Skeletal muscle tissue (tissue), 4 donors: ENCODE results near the gene ANKS1B. TPM values are rescaled to one million over a fixed set of nuclear protein-coding genes. Genes with fewer than 3 reads are reported as not detected.
"Not testable (repeated sequence)": the region's sequence is repeated elsewhere in the genome, so short reads cannot be mapped to it uniquely, and the experiment has no call there.

Source experiments
- H3K27ac ChIP-seq: one replicate; pipeline ENCODE4 v1.7.0; 2013; ENCODE audit warnings: mild to moderate bottlenecking, low read depth, low read length, inconsistent platforms
- H3K27me3 ChIP-seq, 3 donors: one replicate each; pipeline ENCODE4 v1.7.0; 2013; ENCODE audit warnings: low read length in 3 of 3; ENCODE audit not compliant: control insufficient read depth in 3 of 3, insufficient read depth in 3 of 3
- H3K36me3 ChIP-seq, 3 donors: one replicate each; pipeline ENCODE4 v1.7.0; 2013; ENCODE audit warnings: low read length in 3 of 3; ENCODE audit not compliant: control insufficient read depth in 3 of 3, insufficient read depth in 3 of 3
- H3K4me1 ChIP-seq, 3 donors: one replicate each; pipeline ENCODE4 v1.7.0; 2013; ENCODE audit warnings: low read length in 3 of 3, mild to moderate bottlenecking in 3 of 3; ENCODE audit not compliant: control insufficient read depth in 3 of 3, insufficient read depth in 3 of 3
- H3K4me3 ChIP-seq, 3 donors: one replicate each; pipeline ENCODE4 v1.7.0; 2013; ENCODE audit warnings: low read length in 3 of 3
- H3K9ac ChIP-seq, 3 donors: one replicate each; pipeline ENCODE4 v1.7.0; 2013; ENCODE audit warnings: low read length in 3 of 3, mild to moderate bottlenecking in 3 of 3, moderate library complexity in 2 of 3, low read depth in 1 of 3
- H3K9me3 ChIP-seq, 3 donors: one replicate each; pipeline ENCODE4 v1.7.0; 2013; ENCODE audit warnings: low read length in 3 of 3; ENCODE audit not compliant: control insufficient read depth in 3 of 3
- total RNA-seq: library from RNA; depleted of rRNA; stranded (reverse); fragments of >200 nt; gene quantifications from one replicate; pipeline ENCODE4 v1.2.3, GENCODE V29; 2014
- donor health status: Osteomylitis.

Gene ANKS1B
- total RNA-seq, 1 donor from 2014 or later = 10.4 TPM

GRCh38 chr12:98840325-98840724 lies 1144.4 kb downstream of the ANKS1B start:
- Histone ChIP-seq H3K9ac (no peak overlapping the region), H3K36me3 (no peaks in the 10 kb centered on the region), H3K27ac (no peak overlapping the region), H3K4me3 (no peak overlapping the region), H3K27me3 (no peaks in the 10 kb centered on the region), H3K9me3 (no peaks in the 10 kb centered on the region), H3K4me1 (no peaks in the 10 kb centered on the region)

- H3K27me3 ChIP-seq = no peaks in the 10 kb centered on the region
- H3K27ac ChIP-seq = no peak overlapping the region
- no peaks in the 10 kb centered on the region for H3K36me3 ChIP-seq
- H3K4me3 ChIP-seq = no peak overlapping the region
- no peaks in the 10 kb centered on the region for H3K9me3 ChIP-seq
- H3K4me1 ChIP-seq = no peaks in the 10 kb centered on the region
- H3K9ac ChIP-seq = no peak overlapping the region
Measured at GRCh38 chr12:98838231-98838647, 1146.5 kb downstream of the ANKS1B start.

GRCh38 chr12:98837134-98837752 lies 1147.5 kb downstream of the ANKS1B start:
- H3K27me3 ChIP-seq, H3K4me1 ChIP-seq, H3K4me3 ChIP-seq, H3K9me3 ChIP-seq, H3K36me3 ChIP-seq, H3K27ac ChIP-seq, H3K9ac ChIP-seq: not testable (repeated sequence)

- no peak overlapping the region for H3K9ac ChIP-seq
- H3K4me3 ChIP-seq = no peak overlapping the region
- no peaks in the 10 kb centered on the region for H3K4me1 ChIP-seq
- H3K36me3 ChIP-seq = no peaks in the 10 kb centered on the region
- H3K9me3 ChIP-seq = peaks cover 0 to 2% (median 0%) of the 10 kb centered on the region in 3 donors
- no peaks in the 10 kb centered on the region for H3K27me3 ChIP-seq
- H3K27ac ChIP-seq = no peak overlapping the region
Measured at GRCh38 chr12:98830657-98831056, 1154.1 kb downstream of the ANKS1B start.

- no peaks in the 10 kb centered on the region for H3K36me3 ChIP-seq
- no peaks in the 10 kb centered on the region for H3K4me1 ChIP-seq
- H3K4me3 ChIP-seq = no peak overlapping the region
- no peak overlapping the region for H3K27ac ChIP-seq
- no peak overlapping the region for H3K9ac ChIP-seq
- H3K9me3 ChIP-seq = peaks cover 0 to 2% (median 0%) of the 10 kb centered on the region in 3 donors
- H3K27me3 ChIP-seq = no peaks in the 10 kb centered on the region
Measured at GRCh38 chr12:98828802-98829600, 1155.7 kb downstream of the ANKS1B start.

GRCh38 chr12:98823012-98823411 lies 1161.7 kb downstream of the ANKS1B start:
- Histone ChIP-seq H3K36me3 (no peaks in the 10 kb centered on the region), H3K27ac (no peak overlapping the region), H3K4me1 (peaks cover 0 to 11% (median 6%) of the 10 kb centered on the region in 3 donors), H3K27me3 (no peaks in the 10 kb centered on the region), H3K4me3 (no peak overlapping the region), H3K9ac (no peak overlapping the region), H3K9me3 (no peaks in the 10 kb centered on the region)

- H3K4me1 ChIP-seq = peaks cover 0 to 11% (median 6%) of the 10 kb centered on the region in 3 donors
- H3K4me3 ChIP-seq = no peak overlapping the region
- no peak overlapping the region for H3K27ac ChIP-seq
- no peaks in the 10 kb centered on the region for H3K36me3 ChIP-seq
- H3K27me3 ChIP-seq = peaks cover 0 to 5% (median 0%) of the 10 kb centered on the region in 3 donors
- no peaks in the 10 kb centered on the region for H3K9me3 ChIP-seq
- no peak overlapping the region for H3K9ac ChIP-seq
Measured at GRCh38 chr12:98821866-98822265, 1162.9 kb downstream of the ANKS1B start.

GRCh38 chr12:98821232-98821631 lies 1163.5 kb downstream of the ANKS1B start:
- Histone ChIP-seq H3K27ac (no peak overlapping the region), H3K9ac (no peak overlapping the region), H3K9me3 (no peaks in the 10 kb centered on the region), H3K27me3 (peaks cover 0 to 5% (median 0%) of the 10 kb centered on the region in 3 donors), H3K4me3 (no peak overlapping the region), H3K36me3 (no peaks in the 10 kb centered on the region), H3K4me1 (peaks cover 0 to 11% (median 6%) of the 10 kb centered on the region in 3 donors)

GRCh38 chr12:98819821-98820404 lies 1164.8 kb downstream of the ANKS1B start:
- no peaks in the 10 kb centered on the region for H3K9me3 ChIP-seq
- H3K9ac ChIP-seq = no peak overlapping the region
- H3K27ac ChIP-seq = no peak overlapping the region
- H3K4me3 ChIP-seq = no peak overlapping the region
- H3K27me3 ChIP-seq = peaks cover 0 to 5% (median 0%) of the 10 kb centered on the region in 3 donors
- H3K4me1 ChIP-seq = peaks cover 0 to 11% (median 6%) of the 10 kb centered on the region in 3 donors
- no peaks in the 10 kb centered on the region for H3K36me3 ChIP-seq

- Histone ChIP-seq H3K36me3 (no peaks in the 10 kb centered on the region), H3K27ac (no peak overlapping the region), H3K4me1 (peaks cover 0 to 11% (median 6%) of the 10 kb centered on the region in 3 donors), H3K4me3 (no peak overlapping the region), H3K9ac (no peak overlapping the region), H3K9me3 (no peaks in the 10 kb centered on the region), H3K27me3 (peaks cover 0 to 5% (median 0%) of the 10 kb centered on the region in 3 donors)
Measured at GRCh38 chr12:98819071-98819470, 1165.7 kb downstream of the ANKS1B start.
